ENCODE results near the gene SUPT3H. TPM values are rescaled to one million over a fixed set of nuclear protein-coding genes. Genes with fewer than 3 reads are reported as not detected.

SUPT3H gene
- 6.4 and 8.9 TPM in 2 replicates for total RNA-seq (2014; rRNA removed; shearing (Covaris generic))
- 8.9 and 10.4 TPM in 2 replicates for polyA plus RNA-seq (2015; cell fraction: cytosol; rRNA removed)
- polyA plus RNA-seq (2015; cell fraction: nucleus; rRNA removed) = 17.3 and 17.7 TPM in 2 replicates

- in situ Hi-C loops (cut with HindIII; ENCODE audit: low pct_unique_long_range_greater_than_20kb, low sequenced_read_pairs) = no loop called here
- DNase-seq (ENCODE audit: low read depth, low spot score) = peak; percentile 93
Observed at GRCh38 chr6:45377554-45378333, at the start of gene SUPT3H. Gene SUPT3H, minus strand, starts transcription at chr6:45377934.

GRCh38 chr6:45426251-45426650, 48.5 kb upstream of the SUPT3H start:
- in situ Hi-C loops (cut with HindIII; ENCODE audit: low pct_unique_long_range_greater_than_20kb, low sequenced_read_pairs) = no loop called here
- no peak for DNase-seq (ENCODE audit: low read depth, low spot score)

GRCh38 chr6:45424451-45424861, 46.7 kb upstream of the SUPT3H start:
- in situ Hi-C loops (cut with HindIII; ENCODE audit: low pct_unique_long_range_greater_than_20kb, low sequenced_read_pairs) = no loop called here
- no peak for DNase-seq (ENCODE audit: low read depth, low spot score)

GRCh38 chr6:45423824-45424450, 46.2 kb upstream of the SUPT3H start:
- in situ Hi-C loops (cut with HindIII; ENCODE audit: low pct_unique_long_range_greater_than_20kb, low sequenced_read_pairs) = no loop called here
- no peak for DNase-seq (ENCODE audit: low read depth, low spot score)

- no peak for DNase-seq (ENCODE audit: low read depth, low spot score)
- in situ Hi-C loops (cut with HindIII; ENCODE audit: low pct_unique_long_range_greater_than_20kb, low sequenced_read_pairs) = no loop called here
Observed at GRCh38 chr6:45423111-45423823, 45.5 kb upstream of the SUPT3H start.

- in situ Hi-C loops (cut with HindIII; ENCODE audit: low pct_unique_long_range_greater_than_20kb, low sequenced_read_pairs) = no loop called here
- DNase-seq (ENCODE audit: low read depth, low spot score) = peak; percentile 33
Observed at GRCh38 chr6:45422503-45423110, 44.9 kb upstream of the SUPT3H start.

GRCh38 chr6:45421709-45422502, 44.2 kb upstream of the SUPT3H start:
- in situ Hi-C loops (cut with HindIII; ENCODE audit: low pct_unique_long_range_greater_than_20kb, low sequenced_read_pairs) = no loop called here
- DNase-seq (ENCODE audit: low read depth, low spot score) = peak; percentile 47

GRCh38 chr6:45420909-45421708, 43.4 kb upstream of the SUPT3H start:
- DNase-seq (ENCODE audit: low read depth, low spot score) = peak; percentile 20
- in situ Hi-C loops (cut with HindIII; ENCODE audit: low pct_unique_long_range_greater_than_20kb, low sequenced_read_pairs) = no loop called here

GRCh38 chr6:45420083-45420908, 42.6 kb upstream of the SUPT3H start:
- no peak for DNase-seq (ENCODE audit: low read depth, low spot score)
- in situ Hi-C loops (cut with HindIII; ENCODE audit: low pct_unique_long_range_greater_than_20kb, low sequenced_read_pairs) = no loop called here

- no peak for DNase-seq (ENCODE audit: low read depth, low spot score)
- in situ Hi-C loops (cut with HindIII; ENCODE audit: low pct_unique_long_range_greater_than_20kb, low sequenced_read_pairs) = no loop called here
Observed at GRCh38 chr6:45419571-45420082, 41.9 kb upstream of the SUPT3H start.

- DNase-seq (ENCODE audit: low read depth, low spot score) = no peak
- in situ Hi-C loops (cut with HindIII; ENCODE audit: low pct_unique_long_range_greater_than_20kb, low sequenced_read_pairs) = no loop called here
Observed at GRCh38 chr6:45417436-45417835, 39.7 kb upstream of the SUPT3H start.

- in situ Hi-C loops (cut with HindIII; ENCODE audit: low pct_unique_long_range_greater_than_20kb, low sequenced_read_pairs) = no loop called here
- peak; percentile 59 for DNase-seq (ENCODE audit: low read depth, low spot score)
Observed at GRCh38 chr6:45416700-45417099, 39.0 kb upstream of the SUPT3H start.

- DNase-seq (ENCODE audit: low read depth, low spot score) = no peak
- in situ Hi-C loops (cut with HindIII; ENCODE audit: low pct_unique_long_range_greater_than_20kb, low sequenced_read_pairs) = no loop called here
Observed at GRCh38 chr6:45415788-45416518, 38.2 kb upstream of the SUPT3H start.

GRCh38 chr6:45415315-45415714, 37.6 kb upstream of the SUPT3H start:
- in situ Hi-C loops (cut with HindIII; ENCODE audit: low pct_unique_long_range_greater_than_20kb, low sequenced_read_pairs) = no loop called here

GRCh38 chr6:45411959-45412358, 34.2 kb upstream of the SUPT3H start:
- DNase-seq (ENCODE audit: low read depth, low spot score) = no peak
- in situ Hi-C loops (cut with HindIII; ENCODE audit: low pct_unique_long_range_greater_than_20kb, low sequenced_read_pairs) = no loop called here

More at GRCh38 chr6:45415315-45415714, 37.6 kb upstream of the SUPT3H start:
- DNase-seq (ENCODE audit: low read depth, low spot score) = no peak
